ENCODE data around the gene ANGPTL7.
A peak's percentile ranks its signal among the peaks of the same experiment; 100 is the strongest.
"Not testable (repeated sequence)": the region's sequence is repeated elsewhere in the genome, so short reads cannot be mapped to it uniquely, and the experiment has no call there.

Gene ANGPTL7

GRCh38 chr1:11169202-11169601, 20.0 kb upstream of the ANGPTL7 start:
- DNase-seq, result no peak

- DNase-seq, result no peak
These were observed 19.1 kb upstream of the ANGPTL7 start for GRCh38 chr1:11170102-11170501.

GRCh38 chr1:11174261-11174942, 14.8 kb upstream of the ANGPTL7 start:
- peak in 1 of 58 donors; percentile 4 for DNase-seq

DNA sequence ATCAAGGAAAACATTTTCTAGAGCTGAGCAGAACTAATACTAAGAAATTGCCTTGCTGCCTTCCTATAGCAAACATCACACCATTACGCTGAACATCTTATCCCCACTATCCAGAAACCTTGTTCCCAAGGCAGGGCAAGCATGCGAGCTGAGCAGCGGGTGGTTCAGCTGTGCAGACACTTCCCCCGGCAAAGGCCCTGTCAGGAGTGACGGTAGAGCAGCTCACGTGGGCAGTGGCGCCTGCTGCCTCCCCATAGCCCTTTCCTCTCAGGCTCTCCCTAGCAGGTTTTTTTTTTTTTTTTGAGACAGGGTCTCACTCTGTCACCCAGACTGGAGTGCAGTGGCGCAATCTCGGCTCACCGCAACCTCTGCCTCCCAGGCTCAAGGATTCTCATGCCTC, 13.7 kb upstream of the ANGPTL7 start:
- no peak for DNase-seq

DNA sequence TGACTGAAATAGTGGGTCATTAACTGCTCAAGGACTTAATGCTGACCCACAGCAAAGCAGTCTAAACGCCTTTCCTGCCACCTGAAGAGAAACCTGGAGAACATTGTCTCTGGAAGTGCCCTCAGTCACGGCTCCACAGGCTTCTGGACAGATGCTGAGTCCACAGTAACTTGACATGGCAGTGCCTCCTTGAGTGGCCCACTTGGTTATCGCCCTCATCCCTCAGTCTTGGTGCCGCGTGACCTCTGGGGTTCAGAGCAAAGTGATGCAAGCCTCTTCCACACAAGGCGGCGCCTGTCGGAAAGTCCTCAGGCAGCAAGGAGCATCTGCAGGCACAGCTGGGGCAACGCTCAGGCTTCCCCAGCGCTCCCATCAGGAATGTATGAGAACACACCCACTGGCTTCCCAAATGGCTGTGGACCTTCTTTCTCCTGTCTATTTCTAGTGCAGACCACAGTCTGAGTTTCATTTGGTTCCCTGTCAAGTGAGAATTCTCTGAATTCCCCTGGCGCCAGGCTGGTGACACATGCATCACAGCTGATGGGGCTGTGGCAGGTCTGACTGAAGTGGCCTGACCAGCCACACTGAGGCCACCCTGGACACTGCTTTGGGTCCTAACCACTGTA, 13.0 kb upstream of the ANGPTL7 start:
- DNase-seq, result no peak

DNA sequence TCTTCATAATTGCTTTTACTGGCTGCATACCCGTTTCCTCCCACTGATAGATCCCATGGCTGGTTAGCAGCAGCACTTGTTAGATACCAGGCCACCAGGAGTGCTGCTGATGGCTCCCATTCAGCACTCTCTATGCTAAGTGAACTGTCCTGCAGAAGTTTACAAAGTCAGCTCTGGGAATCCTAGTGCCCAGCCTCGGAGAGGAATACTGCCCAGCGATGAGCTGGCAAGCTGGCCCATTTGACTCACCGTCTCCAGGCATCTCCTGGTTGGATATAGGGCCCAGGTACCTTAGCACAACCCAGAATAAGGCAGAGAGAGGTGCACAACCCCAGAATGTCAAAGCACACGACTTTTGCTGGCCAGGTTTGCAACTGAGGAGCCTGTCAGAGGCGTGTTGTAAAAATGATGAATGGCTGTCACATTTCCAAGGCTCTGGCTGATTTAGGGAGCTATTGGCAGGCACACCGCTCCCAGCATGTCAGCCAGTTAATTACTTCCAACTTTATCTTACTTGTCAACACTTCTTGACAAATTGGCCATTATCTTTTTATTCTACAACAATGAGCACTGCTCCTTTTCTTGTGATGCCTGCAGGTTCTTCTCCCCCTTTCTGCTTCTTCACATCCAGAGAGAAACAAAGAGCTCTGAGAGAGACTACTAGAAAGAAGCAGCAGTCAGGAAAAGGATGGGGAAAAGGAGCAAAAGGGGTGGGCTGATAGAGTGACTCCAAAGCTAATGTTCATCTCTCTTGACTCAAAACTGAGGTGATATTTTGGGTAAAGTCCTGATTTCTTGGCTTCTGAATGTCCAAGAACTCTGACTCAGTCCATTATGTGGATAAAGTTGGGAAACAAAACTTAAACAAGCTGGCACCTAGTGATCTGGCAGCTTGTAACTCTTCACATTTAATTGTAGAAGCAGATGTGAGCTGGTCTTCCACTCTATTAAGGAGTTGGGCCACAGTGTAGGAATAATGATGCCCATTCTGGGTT, 10.8 kb upstream of the ANGPTL7 start:
- peak in 1 of 58 donors; percentile 10 for DNase-seq

- DNase-seq, result peak in 1 of 58 donors; percentile 44
These were observed 10.0 kb upstream of the ANGPTL7 start for GRCh38 chr1:11179125-11179524.

DNA sequence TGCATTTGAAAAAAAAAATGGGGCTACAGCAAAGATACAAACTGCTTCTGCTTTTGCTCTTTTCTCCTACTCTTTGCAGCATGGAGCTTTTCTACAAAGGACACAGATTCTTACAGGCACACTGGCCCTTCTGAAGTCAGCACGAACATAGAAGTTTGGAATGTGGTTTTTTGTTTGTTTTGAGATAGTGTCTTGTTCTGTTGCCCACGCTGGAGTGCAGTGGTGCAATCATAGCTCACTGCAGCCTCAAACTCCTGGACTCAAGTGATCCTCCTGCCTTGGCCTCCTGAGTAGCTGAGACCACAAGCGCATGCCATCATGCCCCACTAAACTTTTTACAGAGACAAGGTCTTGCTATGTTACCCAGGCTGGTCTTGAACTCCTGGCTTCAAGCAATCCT, 9.4 kb upstream of the ANGPTL7 start:
- not testable (repeated sequence) for DNase-seq

- no peak for DNase-seq
These were observed 8.8 kb upstream of the ANGPTL7 start for GRCh38 chr1:11180342-11180744.

GRCh38 chr1:11182884-11183283, 6.3 kb upstream of the ANGPTL7 start:
- no peak for DNase-seq

DNA sequence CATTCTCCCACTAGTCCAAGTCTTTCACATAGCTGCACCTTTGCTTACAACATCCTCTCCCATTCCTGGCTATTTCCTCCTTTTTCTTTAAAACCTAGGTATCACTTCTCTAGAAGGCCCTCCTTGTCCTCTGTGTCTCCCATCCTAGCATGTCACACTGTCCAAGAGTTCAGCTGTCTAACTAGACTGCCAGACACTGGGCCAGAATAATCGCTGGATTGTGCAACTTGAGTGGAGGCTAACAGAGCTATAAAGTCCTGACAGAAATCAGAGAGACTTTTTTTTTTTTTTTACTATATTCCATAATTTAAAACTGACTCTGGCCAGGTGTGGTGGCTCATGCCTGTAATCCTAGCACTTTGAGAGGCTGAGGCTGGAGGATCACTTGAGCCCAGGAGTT, 4.2 kb upstream of the ANGPTL7 start:
- DNase-seq, result peak in 2 of 58 donors; percentile 12 to 13

DNA sequence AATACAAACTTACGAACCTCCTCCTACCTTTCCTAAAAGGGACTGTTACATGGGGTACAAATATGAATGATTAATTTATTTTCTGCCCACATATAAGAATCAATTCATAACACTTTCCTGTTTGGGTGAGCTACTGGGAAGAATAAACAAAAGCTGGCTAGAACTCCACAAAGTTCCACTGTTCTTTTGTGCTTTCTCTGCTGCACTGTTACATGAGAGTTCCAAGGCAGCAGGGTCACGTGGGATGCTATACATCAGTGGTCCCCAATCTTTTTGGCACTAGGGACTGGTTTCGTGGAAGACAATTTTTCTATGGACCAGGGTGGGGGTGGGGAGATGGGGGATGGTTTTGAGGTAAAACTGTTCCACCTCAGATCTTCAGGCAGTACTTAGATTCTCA, 2.2 kb upstream of the ANGPTL7 start:
- peak in 3 of 58 donors; percentile 13 to 27 (median 25) for DNase-seq

DNA sequence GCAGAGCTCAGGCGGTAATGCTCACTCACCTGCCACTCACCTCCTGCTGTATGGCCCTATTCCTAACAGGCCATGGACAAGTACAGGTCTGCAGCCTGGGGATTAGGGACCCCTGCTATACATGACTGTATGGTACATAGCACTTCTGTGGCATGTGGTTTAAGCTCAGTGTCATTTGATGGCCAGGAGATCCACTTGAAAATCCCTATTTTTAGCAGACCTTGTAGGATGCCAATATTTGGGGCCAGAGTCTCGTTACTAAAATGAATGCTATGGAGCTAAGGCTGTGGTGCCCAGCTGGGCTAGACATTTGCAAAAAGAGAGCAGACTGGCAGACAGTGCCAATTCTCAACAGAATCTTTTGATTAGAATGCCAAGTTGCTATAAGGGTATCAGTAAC, 1.7 kb upstream of the ANGPTL7 start:
- peak in 1 of 58 donors; percentile 24 for DNase-seq

DNA sequence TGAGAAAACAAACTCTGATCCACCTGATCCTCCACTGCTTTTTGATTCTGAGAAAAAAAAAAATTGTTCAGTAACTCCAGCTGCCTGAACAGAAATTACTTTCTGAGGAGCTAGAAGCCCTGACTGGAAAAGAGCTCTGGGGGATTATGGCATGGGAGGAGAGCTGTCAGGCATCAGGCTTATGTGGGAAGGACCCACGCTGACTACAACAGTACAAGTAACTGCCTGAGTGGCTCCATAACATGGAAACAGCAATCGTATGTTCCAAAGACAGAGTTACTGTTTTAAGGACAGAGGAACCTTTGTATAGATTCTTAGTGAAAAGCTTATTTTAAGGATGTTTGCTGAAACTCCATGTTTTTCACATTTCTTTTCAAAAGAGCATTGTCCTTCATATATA, 1.2 kb upstream of the ANGPTL7 start:
- DNase-seq, result peak in 3 of 58 donors; percentile 31

- DNase-seq, result no peak
These were observed 774 bp upstream of the ANGPTL7 start for GRCh38 chr1:11188381-11188780.

- no peak for DNase-seq
These were observed 4.2 kb downstream of the ANGPTL7 start for GRCh38 chr1:11193376-11193775.

GRCh38 chr1:11194407-11195176, 5.4 kb downstream of the ANGPTL7 start:
- no peak for DNase-seq

DNA sequence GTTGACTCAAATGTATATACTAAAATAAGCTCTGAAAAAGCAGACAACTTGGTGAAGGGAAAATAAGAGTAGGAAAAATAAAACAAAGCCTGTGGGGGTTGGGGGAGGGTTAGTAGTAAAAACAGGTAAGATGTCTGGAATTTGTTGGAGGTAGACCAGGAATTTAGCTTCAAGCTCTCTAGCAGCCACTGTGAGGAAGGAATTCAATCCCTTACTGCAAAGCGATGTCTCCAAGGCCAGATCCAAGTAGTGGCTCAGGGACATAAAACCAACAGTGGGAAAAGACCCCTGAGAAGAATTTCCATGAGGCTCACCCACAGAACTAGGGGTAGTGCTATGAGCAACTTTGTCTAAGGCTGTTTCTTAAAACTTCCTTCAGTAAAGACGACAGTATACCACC, 7.8 kb downstream of the ANGPTL7 start:
- no peak for DNase-seq

- no peak for DNase-seq
These were observed 8.2 kb downstream of the ANGPTL7 start for GRCh38 chr1:11197359-11197758.

DNA sequence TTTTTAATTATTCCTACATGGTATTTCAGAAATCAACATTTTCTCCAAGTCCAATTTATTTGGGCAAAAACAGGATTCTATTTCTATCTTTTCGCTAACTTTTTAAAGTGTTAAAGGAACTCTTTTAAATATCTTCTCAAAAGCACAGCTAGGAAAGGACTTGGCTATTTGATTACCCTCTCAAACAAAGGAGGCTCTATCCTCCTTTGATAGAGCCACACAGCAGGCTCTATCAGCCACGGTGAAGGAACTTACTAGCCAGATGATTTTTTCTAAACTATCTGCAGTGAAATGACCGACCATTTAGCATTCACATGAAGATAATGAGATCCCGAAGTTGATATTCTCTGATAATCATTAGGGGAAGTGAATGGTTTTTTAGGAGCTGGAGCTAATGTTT, 9.1 kb downstream of the ANGPTL7 start:
- DNase-seq, result no peak

Measured in anterior cingulate cortex (tissue), 58 donors.